AG09309 (cell line): Measurements from ENCODE around the gene EXOC7.

Experiments used
- DNase-seq: peaks from one replicate; pipeline ENCODE4 v3.0.0-alpha.2; 2010; ENCODE audit warnings: low read depth
- H3K4me3 ChIP-seq: 2 replicates; pipeline ENCODE4 v1.5.1; 2011; ENCODE audit warnings: mild to moderate bottlenecking, low read depth, low read length, moderate library complexity; ENCODE audit not compliant: control insufficient read depth
- CTCF ChIP-seq: IDR thresholded peaks from 2 replicates; pipeline ENCODE4 v1.5.1; 2011; ENCODE audit warnings: mild to moderate bottlenecking, low read depth, low read length, inconsistent platforms; ENCODE audit not compliant: insufficient read depth, control insufficient read depth; ENCODE audit errors: missing control alignments

Gene EXOC7

GRCh38 chr17:76103274-76104139 lies at the start of gene EXOC7:
TSS of gene EXOC7 (minus strand) at chr17:76103787. CDS start at chr17:76103692, 95 bp downstream.
- peak; percentile 21 for TF ChIP-seq CTCF
- peak; percentile 52 for DNase-seq
- H3K4me3 ChIP-seq: peak within 1 kb of the TSS; percentile 87

- no peak overlapping the region for H3K4me3 ChIP-seq
- DNase-seq: no peak
- no peak for TF ChIP-seq CTCF
Measured at GRCh38 chr17:76153202-76153601, 49.6 kb upstream of the EXOC7 start.

GRCh38 chr17:76152591-76152990 lies 49.0 kb upstream of the EXOC7 start:
- DNase-seq: no peak
- H3K4me3 ChIP-seq: no peak overlapping the region
- no peak for TF ChIP-seq CTCF

- H3K4me3 ChIP-seq: no peak overlapping the region
- DNase-seq: no peak
- no peak for TF ChIP-seq CTCF
Measured at GRCh38 chr17:76151896-76152454, 48.4 kb upstream of the EXOC7 start.

GRCh38 chr17:76150712-76151622 lies 47.4 kb upstream of the EXOC7 start:
- DNase-seq: no peak
- TF ChIP-seq CTCF: no peak
- H3K4me3 ChIP-seq: no peak overlapping the region

- DNase-seq: no peak
- TF ChIP-seq CTCF: no peak
- no peak overlapping the region for H3K4me3 ChIP-seq
Measured at GRCh38 chr17:76149214-76149613, 45.6 kb upstream of the EXOC7 start.
